GM21576 (cell line): ENCODE data around the gene CNNM2.
"Not testable (repeated sequence)": the region's sequence is repeated elsewhere in the genome, so short reads cannot be mapped to it uniquely, and the experiment has no call there.

Experiments
- ATAC-seq: cut with Tn5 transposase; IDR thresholded peaks from one replicate; pipeline ENCODE4 v1.9.1; 2021; ENCODE audit warnings: mild to moderate bottlenecking, moderate library complexity; ENCODE audit not compliant: unreplicated experiment

CNNM2 gene

DNA sequence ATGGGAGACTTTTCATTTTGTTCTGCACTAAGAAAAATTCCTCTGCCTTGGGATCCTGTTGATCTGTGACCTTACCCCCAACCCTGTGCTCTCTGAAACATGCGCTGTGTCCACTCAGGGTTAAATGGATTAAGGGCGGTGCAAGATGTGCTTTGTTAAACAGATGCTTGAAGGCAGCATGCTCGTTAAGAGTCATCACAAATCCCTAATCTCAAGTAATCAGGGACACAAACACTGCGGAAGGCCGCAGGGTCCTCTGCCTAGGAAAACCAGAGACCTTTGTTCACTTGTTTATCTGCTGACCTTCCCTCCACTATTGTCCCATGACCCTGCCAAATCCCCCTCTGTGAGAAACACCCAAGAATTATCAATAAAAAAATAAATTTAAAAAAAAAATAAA lies 212.1 kb downstream of the CNNM2 start:
- not testable (repeated sequence) for ATAC-seq

DNA sequence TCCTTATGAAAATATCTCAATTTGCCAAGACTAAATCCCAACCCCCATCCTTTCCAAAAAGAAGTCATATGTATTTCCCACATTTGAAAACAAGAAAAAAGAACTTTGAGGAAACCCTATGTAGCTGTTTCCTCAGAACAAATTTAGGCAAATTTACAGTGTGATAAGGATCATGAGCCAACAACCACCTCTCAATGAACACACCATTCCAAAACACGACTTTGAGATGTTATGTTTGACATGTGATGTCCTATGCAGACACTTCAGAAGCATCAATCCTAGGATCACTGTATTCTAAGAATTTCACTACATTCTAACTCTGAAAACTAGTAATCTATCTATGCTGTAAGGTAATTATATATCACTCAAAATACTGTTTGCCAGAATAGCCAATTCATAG lies 212.8 kb downstream of the CNNM2 start:
- ATAC-seq = no peak

DNA sequence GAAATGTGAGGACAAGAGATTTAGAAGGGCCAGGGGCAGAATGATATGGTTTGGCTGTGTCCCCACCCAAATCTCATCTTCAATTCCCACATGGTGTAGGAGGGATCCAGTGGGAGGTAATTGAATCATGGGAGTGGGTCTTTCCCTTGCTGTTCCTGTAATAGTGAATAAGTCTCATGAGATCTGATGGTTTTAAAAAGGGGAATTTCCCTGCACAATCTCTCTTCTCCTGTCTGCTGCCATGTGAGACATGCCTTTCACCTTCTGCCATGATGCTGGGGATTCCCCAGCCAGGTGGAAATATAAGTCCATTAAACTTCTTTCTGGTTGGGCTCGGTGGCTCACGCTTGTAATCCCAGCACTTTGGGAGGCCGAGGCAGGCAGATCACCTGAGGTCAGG lies 217.1 kb downstream of the CNNM2 start:
- not testable (repeated sequence) for ATAC-seq

DNA sequence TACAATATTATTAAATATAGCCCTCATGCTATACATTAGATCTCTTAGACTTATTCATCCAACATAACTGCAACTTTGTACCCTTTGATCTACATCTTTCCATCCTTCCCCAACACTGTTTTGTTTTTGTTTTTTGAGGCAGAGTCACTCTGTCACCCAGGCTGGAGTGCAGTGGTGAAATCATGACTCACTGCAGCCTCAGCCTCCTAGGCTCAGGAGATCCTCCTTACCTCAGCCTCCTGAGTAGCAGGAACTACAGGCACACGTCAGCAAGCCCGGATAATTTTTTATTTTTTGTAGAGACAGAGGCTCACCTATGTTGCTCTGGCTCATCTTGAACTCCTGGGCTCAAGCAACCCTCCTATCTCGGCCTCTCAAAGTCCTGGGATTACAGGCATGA lies 221.7 kb downstream of the CNNM2 start:
- no peak for ATAC-seq
